ACHN (cell line): Measurements from ENCODE around the gene G6PC2.
"Not testable (repeated sequence)": the region's sequence is repeated elsewhere in the genome, so short reads cannot be mapped to it uniquely, and the experiment has no call there.

ENCODE experiments used
- DNase-seq: peaks from one replicate; pipeline ENCODE4 v3.0.0-alpha.2; 2015
- in situ Hi-C: cut with HindIII; loops from 2 replicates; pipeline ENCODE4 v1.10.0; 2017; ENCODE audit warnings: low sequenced_read_pairs, low pct_ligation_motif_present, low pct_unique_long_range_greater_than_20kb

G6PC2 gene

GRCh38 chr2:168896783-168897182, 4.3 kb upstream of the G6PC2 start:
- in situ Hi-C loops = no loop called here
- DNase-seq = no peak

GRCh38 chr2:168897449-168897848, 3.6 kb upstream of the G6PC2 start:
- in situ Hi-C loops = no loop called here
- no peak for DNase-seq

- no peak for DNase-seq
- in situ Hi-C loops = loop anchor here (25.0 kb wide), 1 partner anchor 142 kb away; no protein-coding TSS in a partner anchor
Measured at GRCh38 chr2:168903888-168904287, 2.8 kb downstream of the G6PC2 start.

GRCh38 chr2:168904358-168904757, 3.3 kb downstream of the G6PC2 start:
- no peak for DNase-seq
- in situ Hi-C loops = loop anchor here (25.0 kb wide), 1 partner anchor 142 kb away; no protein-coding TSS in a partner anchor

- in situ Hi-C loops = loop anchor here (25.0 kb wide), 1 partner anchor 146 kb away; no protein-coding TSS in a partner anchor
- DNase-seq = no peak
Measured at GRCh38 chr2:168907940-168908662, 7.0 kb downstream of the G6PC2 start.

GRCh38 chr2:168910330-168910729, 9.2 kb downstream of the G6PC2 start:
- no peak for DNase-seq
- in situ Hi-C loops = loop anchor here (25.0 kb wide), 1 partner anchor 148 kb away; no protein-coding TSS in a partner anchor

- in situ Hi-C loops = loop anchor here (25.0 kb wide), 1 partner anchor 150 kb away; no protein-coding TSS in a partner anchor
- DNase-seq = no peak
Measured at GRCh38 chr2:168912466-168912865, 11.4 kb downstream of the G6PC2 start.

- peak; percentile 24 for DNase-seq
- in situ Hi-C loops = loop anchor here (25.0 kb wide), 1 partner anchor 151 kb away; no protein-coding TSS in a partner anchor
Measured at GRCh38 chr2:168912901-168913369, 11.8 kb downstream of the G6PC2 start.

- no peak for DNase-seq
- in situ Hi-C loops = loop anchor here (25.0 kb wide), 1 partner anchor 151 kb away; no protein-coding TSS in a partner anchor
Measured at GRCh38 chr2:168913495-168913894, 12.4 kb downstream of the G6PC2 start.

- DNase-seq = no peak
- in situ Hi-C loops = loop anchor here (25.0 kb wide), 1 partner anchor 153 kb away; no protein-coding TSS in a partner anchor
Measured at GRCh38 chr2:168915441-168916330, 14.6 kb downstream of the G6PC2 start.

- DNase-seq = no peak
- in situ Hi-C loops = loop anchor here (25.0 kb wide), 1 partner anchor 154 kb away; no protein-coding TSS in a partner anchor
Measured at GRCh38 chr2:168916331-168916675, 15.2 kb downstream of the G6PC2 start.

- peak; percentile 45 for DNase-seq
- in situ Hi-C loops = loop anchor here (25.0 kb wide), 1 partner anchor 158 kb away; no protein-coding TSS in a partner anchor
Measured at GRCh38 chr2:168920504-168921157, 19.5 kb downstream of the G6PC2 start.

- no peak for DNase-seq
- in situ Hi-C loops = no loop called here
Measured at GRCh38 chr2:168926621-168927386, 25.7 kb downstream of the G6PC2 start.

GRCh38 chr2:168928113-168928831, 27.2 kb downstream of the G6PC2 start:
- in situ Hi-C loops = no loop called here

GRCh38 chr2:168929031-168929430, 27.9 kb downstream of the G6PC2 start:
- no peak for DNase-seq
- in situ Hi-C loops = no loop called here

More at GRCh38 chr2:168928113-168928831, 27.2 kb downstream of the G6PC2 start:
- no peak for DNase-seq

- DNase-seq = no peak
- in situ Hi-C loops = no loop called here
Measured at GRCh38 chr2:168930242-168930641, 29.2 kb downstream of the G6PC2 start.

- in situ Hi-C loops, DNase-seq: not testable (repeated sequence)
Measured at GRCh38 chr2:168932174-168932573, 31.1 kb downstream of the G6PC2 start.
